ENCODE measurements around the gene COL26A1.
"Not testable (repeated sequence)": the region's sequence is repeated elsewhere in the genome, so short reads cannot be mapped to it uniquely, and the experiment has no call there.

- TF ChIP-seq CTCF, POLR2A (IDR thresholded peaks at IDR 0.05): not testable (repeated sequence)
These were observed 242.3 kb downstream of the COL26A1 start for GRCh38 chr7:101604934-101605332.

Data from lower leg skin (tissue), 3 donors.